ENCODE measurements around the gene OR9Q1. TPM values are rescaled to one million over a fixed set of nuclear protein-coding genes. Genes with fewer than 3 reads are reported as not detected.

The OR9Q1 gene
- total RNA-seq, 2 experiments from 2014 or later = not detected

DNA sequence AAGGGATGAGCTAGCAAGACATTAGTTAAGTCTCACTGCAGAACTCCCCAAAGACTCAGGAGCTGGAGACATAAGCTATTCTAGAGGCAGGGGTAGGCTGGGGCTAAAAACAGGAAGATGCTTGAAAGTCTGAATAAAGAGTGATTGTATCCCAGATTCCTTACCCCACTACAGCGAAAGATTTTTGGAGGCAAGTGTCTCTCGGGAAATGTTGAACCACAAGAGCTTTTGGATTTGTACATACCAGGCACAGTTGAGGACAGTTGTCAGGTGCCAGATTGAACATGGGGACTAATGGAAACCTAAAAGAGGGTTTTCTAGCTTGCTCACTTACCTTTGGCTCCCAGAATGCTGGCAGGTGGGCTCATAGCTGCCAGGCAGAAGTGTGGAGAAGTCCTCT lies 43.5 kb upstream of the OR9Q1 start:
- ATAC-seq (ENCODE audit: poor library complexity) = no peak
- Mint-ChIP-seq H3K27ac (no peak overlapping the region), H3K4me3 (no peak overlapping the region), H3K9me3 (no peaks in the 10 kb centered on the region), H3K36me3 (ENCODE audit: low read depth) (no peaks in the 10 kb centered on the region), H3K27me3 (peaks cover 14% of the 10 kb centered on the region), H3K4me1 (ENCODE audit: low read depth) (no peaks in the 10 kb centered on the region)
- H3K36me3 ChIP-seq (ENCODE audit: insufficient read depth, low read length) = no peaks in the 10 kb centered on the region
- intact Hi-C loops (cut with DNase I, micrococcal nuclease) = no loop called here
- H3K27me3 ChIP-seq (ENCODE audit: control insufficient read depth in 1 of 2, insufficient read depth in 2 of 2, low read length in 2 of 2) = no peaks in the 10 kb centered on the region
- ChIA-PET POLR2A (no interaction called here), CTCF (no interaction called here)
- no peak overlapping the region for H3K27ac ChIP-seq (ENCODE audit: low read depth in 1 of 2, low read length in 2 of 2)
- no peaks in the 10 kb centered on the region for H3K9me3 ChIP-seq (ENCODE audit: control insufficient read depth in 1 of 2, insufficient read depth in 1 of 2, low read length in 2 of 2)
- no peak for DNase-seq
- no peaks in the 10 kb centered on the region for H3K4me1 ChIP-seq (ENCODE audit: insufficient read depth, low read length)
- H3K4me3 ChIP-seq (ENCODE audit: low read length) = no peak overlapping the region
- TF ChIP-seq, protein P1, sequence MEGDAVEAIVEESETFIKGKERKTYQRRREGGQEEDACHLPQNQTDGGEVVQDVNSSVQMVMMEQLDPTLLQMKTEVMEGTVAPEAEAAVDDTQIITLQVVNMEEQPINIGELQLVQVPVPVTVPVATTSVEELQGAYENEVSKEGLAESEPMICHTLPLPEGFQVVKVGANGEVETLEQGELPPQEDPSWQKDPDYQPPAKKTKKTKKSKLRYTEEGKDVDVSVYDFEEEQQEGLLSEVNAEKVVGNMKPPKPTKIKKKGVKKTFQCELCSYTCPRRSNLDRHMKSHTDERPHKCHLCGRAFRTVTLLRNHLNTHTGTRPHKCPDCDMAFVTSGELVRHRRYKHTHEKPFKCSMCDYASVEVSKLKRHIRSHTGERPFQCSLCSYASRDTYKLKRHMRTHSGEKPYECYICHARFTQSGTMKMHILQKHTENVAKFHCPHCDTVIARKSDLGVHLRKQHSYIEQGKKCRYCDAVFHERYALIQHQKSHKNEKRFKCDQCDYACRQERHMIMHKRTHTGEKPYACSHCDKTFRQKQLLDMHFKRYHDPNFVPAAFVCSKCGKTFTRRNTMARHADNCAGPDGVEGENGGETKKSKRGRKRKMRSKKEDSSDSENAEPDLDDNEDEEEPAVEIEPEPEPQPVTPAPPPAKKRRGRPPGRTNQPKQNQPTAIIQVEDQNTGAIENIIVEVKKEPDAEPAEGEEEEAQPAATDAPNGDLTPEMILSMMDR (IDR thresholded peaks at IDR 0.05) = no peak

DNA sequence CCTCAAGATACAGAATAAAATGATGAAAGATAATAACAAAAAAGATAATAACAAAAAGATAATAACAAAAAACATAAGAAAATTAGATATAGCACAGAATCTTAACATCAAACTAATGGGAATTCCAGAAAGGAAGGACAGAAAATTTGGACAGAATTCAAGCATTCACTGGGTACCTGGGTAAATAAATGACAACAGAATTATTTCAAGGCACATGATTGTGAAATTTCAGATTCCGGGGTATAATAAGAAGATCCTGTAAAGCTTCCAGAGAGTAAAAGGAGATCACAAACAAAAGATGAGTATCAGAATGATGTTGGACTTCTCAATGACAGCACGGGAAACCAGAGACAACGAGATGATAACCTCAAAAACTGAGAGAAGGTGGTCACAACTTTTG lies 42.1 kb upstream of the OR9Q1 start:
- Mint-ChIP-seq H3K27me3 (peaks cover 14% of the 10 kb centered on the region), H3K4me1 (ENCODE audit: low read depth) (no peaks in the 10 kb centered on the region), H3K27ac (no peak overlapping the region), H3K36me3 (ENCODE audit: low read depth) (no peaks in the 10 kb centered on the region), H3K4me3 (no peak overlapping the region), H3K9me3 (no peaks in the 10 kb centered on the region)
- POLR2A ChIA-PET = no interaction called here
- Histone ChIP-seq H3K4me1 (ENCODE audit: insufficient read depth, low read length) (no peaks in the 10 kb centered on the region), H3K27ac (ENCODE audit: low read depth in 1 of 2, low read length in 2 of 2) (no peak overlapping the region), H3K36me3 (ENCODE audit: insufficient read depth, low read length) (no peaks in the 10 kb centered on the region), H3K9me3 (ENCODE audit: control insufficient read depth in 1 of 2, insufficient read depth in 1 of 2, low read length in 2 of 2) (no peaks in the 10 kb centered on the region), H3K4me3 (ENCODE audit: low read length) (no peak overlapping the region), H3K27me3 (ENCODE audit: control insufficient read depth in 1 of 2, insufficient read depth in 2 of 2, low read length in 2 of 2) (no peaks in the 10 kb centered on the region)
- ATAC-seq (ENCODE audit: poor library complexity) = no peak
- intact Hi-C loops (cut with DNase I, micrococcal nuclease) = no loop called here
- CTCF ChIA-PET = no interaction called here
- TF ChIP-seq, protein P1 (IDR thresholded peaks at IDR 0.05) = no peak
- no peak for DNase-seq

DNA sequence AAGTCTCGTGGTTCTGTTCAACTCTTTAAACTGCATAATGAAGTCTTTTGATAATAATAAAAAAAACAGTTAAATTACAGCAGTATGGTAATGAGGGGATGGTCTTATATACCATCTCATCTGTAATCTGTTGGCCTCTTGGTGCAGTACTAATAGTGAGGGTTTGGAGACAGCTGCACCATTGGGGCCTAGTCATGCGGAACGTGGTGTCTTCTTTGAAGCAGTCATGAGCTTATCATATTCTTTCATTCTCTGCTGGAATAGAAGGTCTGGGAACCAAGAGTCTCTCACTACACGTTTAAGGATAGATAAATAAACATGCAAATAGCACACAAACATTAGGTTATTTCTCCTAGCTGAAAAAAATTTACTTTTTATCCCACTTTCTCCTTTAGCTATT lies 40.9 kb upstream of the OR9Q1 start:
- TF ChIP-seq, protein P1 (IDR thresholded peaks at IDR 0.05) = no peak
- no peaks in the 10 kb centered on the region for H3K36me3 ChIP-seq (ENCODE audit: insufficient read depth, low read length)
- Mint-ChIP-seq H3K27ac (no peak overlapping the region), H3K4me1 (ENCODE audit: low read depth) (no peaks in the 10 kb centered on the region), H3K9me3 (no peaks in the 10 kb centered on the region), H3K4me3 (no peak overlapping the region), H3K36me3 (ENCODE audit: low read depth) (no peaks in the 10 kb centered on the region), H3K27me3 (peaks cover 14% of the 10 kb centered on the region)
- POLR2A ChIA-PET = no interaction called here
- no peak for ATAC-seq (ENCODE audit: poor library complexity)
- DNase-seq = no peak
- CTCF ChIA-PET = no interaction called here
- H3K4me3 ChIP-seq (ENCODE audit: low read length) = no peak overlapping the region
- H3K27me3 ChIP-seq (ENCODE audit: control insufficient read depth in 1 of 2, insufficient read depth in 2 of 2, low read length in 2 of 2) = no peaks in the 10 kb centered on the region
- no peaks in the 10 kb centered on the region for H3K4me1 ChIP-seq (ENCODE audit: insufficient read depth, low read length)
- no peak overlapping the region for H3K27ac ChIP-seq (ENCODE audit: low read depth in 1 of 2, low read length in 2 of 2)
- intact Hi-C loops (cut with DNase I, micrococcal nuclease) = no loop called here
- no peaks in the 10 kb centered on the region for H3K9me3 ChIP-seq (ENCODE audit: control insufficient read depth in 1 of 2, insufficient read depth in 1 of 2, low read length in 2 of 2)

Measured in CD4-positive, alpha-beta T cell (primary cell).